GM03348 (cell line): ENCODE results near the gene ACP2.

Source experiments
- DNase-seq: peaks from one replicate; pipeline ENCODE4 v3.0.0; 2012; ENCODE audit warnings: low spot score

ACP2 gene

GRCh38 chr11:47248664-47249377, at the start of gene ACP2:
Gene ACP2 (minus strand): TSS chr11:47248814. CDS start chr11:47248789, 25 bp downstream.
- DNase-seq: peak; percentile 90

GRCh38 chr11:47296045-47296444, 47.4 kb upstream of the ACP2 start:
- no peak for DNase-seq

- DNase-seq: no peak
Observed at GRCh38 chr11:47295385-47295784, 46.8 kb upstream of the ACP2 start.

GRCh38 chr11:47289856-47290255, 41.2 kb upstream of the ACP2 start:
- DNase-seq: no peak

- DNase-seq: no peak
Observed at GRCh38 chr11:47288066-47288465, 39.5 kb upstream of the ACP2 start.

- DNase-seq: no peak
Observed at GRCh38 chr11:47285969-47286770, 37.6 kb upstream of the ACP2 start.

- no peak for DNase-seq
Observed at GRCh38 chr11:47284151-47284550, 35.5 kb upstream of the ACP2 start.

GRCh38 chr11:47282462-47282861, 33.8 kb upstream of the ACP2 start:
- DNase-seq: no peak

GRCh38 chr11:47280860-47281259, 32.2 kb upstream of the ACP2 start:
- no peak for DNase-seq

GRCh38 chr11:47280099-47280498, 31.5 kb upstream of the ACP2 start:
- DNase-seq: no peak

GRCh38 chr11:47278769-47279168, 30.2 kb upstream of the ACP2 start:
- no peak for DNase-seq

- no peak for DNase-seq
Observed at GRCh38 chr11:47278058-47278457, 29.4 kb upstream of the ACP2 start.

- DNase-seq: no peak
Observed at GRCh38 chr11:47276923-47277322, 28.3 kb upstream of the ACP2 start.

GRCh38 chr11:47274495-47275235, 26.1 kb upstream of the ACP2 start:
- DNase-seq: no peak

- DNase-seq: peak; percentile 44
Observed at GRCh38 chr11:47272706-47273105, 24.1 kb upstream of the ACP2 start.

- no peak for DNase-seq
Observed at GRCh38 chr11:47271961-47272661, 23.5 kb upstream of the ACP2 start.

GRCh38 chr11:47271328-47271727, 22.7 kb upstream of the ACP2 start:
- DNase-seq: no peak

GRCh38 chr11:47270331-47271271, 22.0 kb upstream of the ACP2 start:
- DNase-seq: peak; percentile 46

- peak; percentile 99 for DNase-seq
Observed at GRCh38 chr11:47269829-47270305, 21.3 kb upstream of the ACP2 start, which contains the start of gene MADD. Gene MADD (plus strand): TSS chr11:47270133.

GRCh38 chr11:47269002-47269828, 20.6 kb upstream of the ACP2 start:
- DNase-seq: peak; percentile 97
